ENCODE data around the gene RBM17. TPM values are rescaled to one million over a fixed set of nuclear protein-coding genes. Genes with fewer than 3 reads are reported as not detected.
"Not testable (repeated sequence)": the region's sequence is repeated elsewhere in the genome, so short reads cannot be mapped to it uniquely, and the experiment has no call there.

RBM17 gene
- total RNA-seq, 1 donor from 2014 or later = 33.2 TPM

GRCh38 chr10:6119423-6119822, 30.6 kb downstream of the RBM17 start:
- no peak for TF ChIP-seq CTCF (IDR thresholded peaks at IDR 0.05; ENCODE audit: insufficient read depth, low read length, severe bottlenecking)
- DNase-seq (ENCODE audit: low read depth) (peak; percentile 27), FAIRE-seq (no peak)
- H3K36me3 ChIP-seq (ENCODE audit: control insufficient read depth, insufficient read depth, low read length) = peaks cover 5% of the 10 kb centered on the region
- H3K27me3 ChIP-seq (ENCODE audit: control insufficient read depth, insufficient read depth, low read length) = no peaks in the 10 kb centered on the region
- H3K4me3 ChIP-seq (ENCODE audit: low read depth, low read length) = no peak overlapping the region

- H3K36me3 ChIP-seq (ENCODE audit: control insufficient read depth, insufficient read depth, low read length) = peaks cover 2% of the 10 kb centered on the region
- FAIRE-seq (no peak), DNase-seq (ENCODE audit: low read depth) (peak; percentile 49)
- H3K4me3 ChIP-seq (ENCODE audit: low read depth, low read length) = no peak overlapping the region
- no peaks in the 10 kb centered on the region for H3K27me3 ChIP-seq (ENCODE audit: control insufficient read depth, insufficient read depth, low read length)
- TF ChIP-seq CTCF (IDR thresholded peaks at IDR 0.05; ENCODE audit: insufficient read depth, low read length, severe bottlenecking) = no peak
Measured at GRCh38 chr10:6119962-6120361, 31.1 kb downstream of the RBM17 start.

GRCh38 chr10:6120691-6121090, 31.9 kb downstream of the RBM17 start:
- FAIRE-seq = no peak
- no peak for TF ChIP-seq CTCF (IDR thresholded peaks at IDR 0.05; ENCODE audit: insufficient read depth, low read length, severe bottlenecking)
- H3K4me3 ChIP-seq (ENCODE audit: low read depth, low read length) = no peak overlapping the region
- no peaks in the 10 kb centered on the region for H3K27me3 ChIP-seq (ENCODE audit: control insufficient read depth, insufficient read depth, low read length)
- DNase-seq (ENCODE audit: low read depth) = no peak
- peaks cover 2% of the 10 kb centered on the region for H3K36me3 ChIP-seq (ENCODE audit: control insufficient read depth, insufficient read depth, low read length)

GRCh38 chr10:6121146-6121545, 32.3 kb downstream of the RBM17 start:
- TF ChIP-seq CTCF (IDR thresholded peaks at IDR 0.05; ENCODE audit: insufficient read depth, low read length, severe bottlenecking) = no peak
- Histone ChIP-seq H3K4me3 (ENCODE audit: low read depth, low read length) (no peak overlapping the region), H3K27me3 (ENCODE audit: control insufficient read depth, insufficient read depth, low read length) (no peaks in the 10 kb centered on the region), H3K36me3 (ENCODE audit: control insufficient read depth, insufficient read depth, low read length) (peaks cover 2% of the 10 kb centered on the region)
- FAIRE-seq = no peak
- no peak for DNase-seq (ENCODE audit: low read depth)

- no peak for FAIRE-seq
- Histone ChIP-seq H3K4me3 (ENCODE audit: low read depth, low read length) (no peak overlapping the region), H3K36me3 (ENCODE audit: control insufficient read depth, insufficient read depth, low read length) (no peaks in the 10 kb centered on the region), H3K27me3 (ENCODE audit: control insufficient read depth, insufficient read depth, low read length) (no peaks in the 10 kb centered on the region)
- TF ChIP-seq CTCF (IDR thresholded peaks at IDR 0.05; ENCODE audit: insufficient read depth, low read length, severe bottlenecking) = no peak
- DNase-seq (ENCODE audit: low read depth) = no peak
Measured at GRCh38 chr10:6123532-6123931, 34.7 kb downstream of the RBM17 start.

- DNase-seq (ENCODE audit: low read depth) (no peak), FAIRE-seq (no peak)
- no peaks in the 10 kb centered on the region for H3K27me3 ChIP-seq (ENCODE audit: control insufficient read depth, insufficient read depth, low read length)
- H3K36me3 ChIP-seq (ENCODE audit: control insufficient read depth, insufficient read depth, low read length) = no peaks in the 10 kb centered on the region
- no peak for TF ChIP-seq CTCF (IDR thresholded peaks at IDR 0.05; ENCODE audit: insufficient read depth, low read length, severe bottlenecking)
- no peak overlapping the region for H3K4me3 ChIP-seq (ENCODE audit: low read depth, low read length)
Measured at GRCh38 chr10:6124666-6125065, 35.8 kb downstream of the RBM17 start.

- not testable (repeated sequence) for DNase-seq (ENCODE audit: low read depth); H3K27me3 ChIP-seq (ENCODE audit: control insufficient read depth, insufficient read depth, low read length); H3K4me3 ChIP-seq (ENCODE audit: low read depth, low read length); FAIRE-seq; H3K36me3 ChIP-seq (ENCODE audit: control insufficient read depth, insufficient read depth, low read length)
Measured at GRCh38 chr10:6127461-6127860, 38.6 kb downstream of the RBM17 start.

Measured in bronchial epithelial cell (primary cell).